A673 (cell line): Measurements from ENCODE around the gene SLC44A1. TPM values are rescaled to one million over a fixed set of nuclear protein-coding genes. Genes with fewer than 3 reads are reported as not detected.

Experiments
- BruUV-seq: library from RNA; stranded (reverse); fragments of 400-500 nt; replicated peaks from 2 replicates; lab custom pipeline; 2021; lab: Mats Ljungman, UMichigan
- CTCF ChIA-PET: fragments of 300-600 bp; sonication (Branson Sonifier 250); formaldehyde crosslinking; loops from one replicate; lab custom pipeline; 2022; ENCODE audit warnings: antibody characterized with exemption; lab: Charles Lee
- POLR2A ChIA-PET: fragments of 300-600 bp; sonication (Branson Sonifier 250); formaldehyde crosslinking; loops from one replicate; lab custom pipeline; 2022; ENCODE audit warnings: antibody characterized with exemption; ENCODE audit not compliant: low non-redundant PET; lab: Charles Lee
- DNase-seq: peaks from one replicate; pipeline ENCODE4 v3.0.0-alpha.2; 2015; ENCODE audit warnings: low spot score
- H3K27ac ChIP-seq: fragments of 200-600 bp; sonication (generic); 2 replicates; pipeline ENCODE4 v1.5.1; 2016; ENCODE audit warnings: mixed run types, low read depth, mild to moderate bottlenecking, mixed read lengths, antibody characterized with exemption, low read length; ENCODE audit not compliant: poor library complexity, severe bottlenecking
- H3K27me3 ChIP-seq: fragments of 200-600 bp; sonication (generic); replicated peaks from 2 replicates; pipeline ENCODE4 v1.6.1; 2017; ENCODE audit warnings: mixed run types, low read depth, mild to moderate bottlenecking, mixed read lengths, antibody characterized with exemption, low read length; ENCODE audit not compliant: insufficient read depth, poor library complexity
- H3K36me3 ChIP-seq: fragments of 200-600 bp; sonication (generic); 2 replicates; pipeline ENCODE4 v1.6.1; 2016; ENCODE audit warnings: mixed run types, mild to moderate bottlenecking, mixed read lengths, antibody characterized with exemption, low read length; ENCODE audit not compliant: insufficient read depth, poor library complexity, severe bottlenecking
- H3K4me1 ChIP-seq: fragments of 200-600 bp; sonication (generic); 2 replicates; pipeline ENCODE4 v1.6.1; 2017; ENCODE audit warnings: mixed run types, mild to moderate bottlenecking, mixed read lengths, antibody characterized with exemption, low read length; ENCODE audit not compliant: insufficient read depth, poor library complexity, severe bottlenecking
- H3K4me3 ChIP-seq: fragments of 200-600 bp; sonication (generic); 2 replicates; pipeline ENCODE4 v1.5.1; 2016; ENCODE audit warnings: low read depth, mixed run types, mild to moderate bottlenecking, mixed read lengths, low read length; ENCODE audit not compliant: poor library complexity, severe bottlenecking
- H3K9me3 ChIP-seq: fragments of 200-600 bp; sonication (generic); 2 replicates; pipeline ENCODE4 v1.6.1; 2016; ENCODE audit warnings: mixed run types, low read depth, mild to moderate bottlenecking, mixed read lengths, antibody characterized with exemption, low read length; ENCODE audit not compliant: poor library complexity, severe bottlenecking
- EZH2 ChIP-seq: fragments of 200-600 bp; sonication (generic); IDR thresholded peaks from 2 replicates; pipeline ENCODE4 v1.6.1; 2017; ENCODE audit warnings: borderline replicate concordance, low read depth, mild to moderate bottlenecking, mixed read lengths, antibody characterized with exemption, low read length; ENCODE audit not compliant: poor library complexity, severe bottlenecking
- intact Hi-C: fragments of 100-400 bp; cut with micrococcal nuclease; formaldehyde crosslinking; loops from one replicate; pipeline ENCODE4 v1.10.0; 2022; ENCODE audit not compliant: unreplicated experiment
- total RNA-seq: library from RNA; stranded (reverse); gene quantifications from 2 replicates; pipeline ENCODE4 v1.2.3, GENCODE V29; 2021
- TF ChIP-seq, protein P1 (sequence below): fragments of 300-800, 200-600 bp; sonication (generic); conservative IDR thresholded peaks from 2 replicates; pipeline ENCODE4 v1.5.1; 2017; ENCODE audit warnings: low read depth, mild to moderate bottlenecking, antibody characterized with exemption, low read length, moderate library complexity, mixed read lengths

Gene SLC44A1
- total RNA-seq, 1 experiment from 2014 or later, result 11.9 TPM

DNA sequence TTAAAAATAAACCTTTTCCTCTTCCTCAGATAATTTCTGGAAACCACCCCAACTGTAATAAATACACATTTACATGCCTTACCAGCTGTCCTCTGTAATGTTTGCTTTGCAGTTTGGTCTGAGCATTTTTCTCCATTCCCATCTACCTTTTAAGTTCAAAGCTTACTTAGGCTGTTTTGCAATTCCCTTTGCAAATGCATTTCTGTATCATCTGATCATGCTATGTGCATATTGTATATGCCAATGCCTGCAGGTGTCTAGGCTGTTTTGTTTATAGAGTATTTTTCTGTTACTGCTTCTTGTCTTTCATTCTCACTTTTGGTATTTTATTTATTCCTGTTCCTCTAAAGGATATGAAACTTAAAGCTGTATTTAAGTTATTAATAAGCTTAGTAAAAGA lies 86.3 kb downstream of the SLC44A1 start:
- TF ChIP-seq, protein P1, sequence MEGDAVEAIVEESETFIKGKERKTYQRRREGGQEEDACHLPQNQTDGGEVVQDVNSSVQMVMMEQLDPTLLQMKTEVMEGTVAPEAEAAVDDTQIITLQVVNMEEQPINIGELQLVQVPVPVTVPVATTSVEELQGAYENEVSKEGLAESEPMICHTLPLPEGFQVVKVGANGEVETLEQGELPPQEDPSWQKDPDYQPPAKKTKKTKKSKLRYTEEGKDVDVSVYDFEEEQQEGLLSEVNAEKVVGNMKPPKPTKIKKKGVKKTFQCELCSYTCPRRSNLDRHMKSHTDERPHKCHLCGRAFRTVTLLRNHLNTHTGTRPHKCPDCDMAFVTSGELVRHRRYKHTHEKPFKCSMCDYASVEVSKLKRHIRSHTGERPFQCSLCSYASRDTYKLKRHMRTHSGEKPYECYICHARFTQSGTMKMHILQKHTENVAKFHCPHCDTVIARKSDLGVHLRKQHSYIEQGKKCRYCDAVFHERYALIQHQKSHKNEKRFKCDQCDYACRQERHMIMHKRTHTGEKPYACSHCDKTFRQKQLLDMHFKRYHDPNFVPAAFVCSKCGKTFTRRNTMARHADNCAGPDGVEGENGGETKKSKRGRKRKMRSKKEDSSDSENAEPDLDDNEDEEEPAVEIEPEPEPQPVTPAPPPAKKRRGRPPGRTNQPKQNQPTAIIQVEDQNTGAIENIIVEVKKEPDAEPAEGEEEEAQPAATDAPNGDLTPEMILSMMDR, result no peak
- TF ChIP-seq EZH2, result no peak
- no peaks in the 10 kb centered on the region for H3K36me3 ChIP-seq
- BruUV-seq, result no TSS peak
- H3K9me3 ChIP-seq, result no peaks in the 10 kb centered on the region
- H3K4me3 ChIP-seq, result no peak overlapping the region
- H3K4me1 ChIP-seq, result no peaks in the 10 kb centered on the region
- CTCF ChIA-PET, result no interaction called here
- intact Hi-C loops, result no loop called here
- POLR2A ChIA-PET, result no interaction called here
- no peaks in the 10 kb centered on the region for H3K27me3 ChIP-seq
- DNase-seq, result no peak
- H3K27ac ChIP-seq, result no peak overlapping the region

DNA sequence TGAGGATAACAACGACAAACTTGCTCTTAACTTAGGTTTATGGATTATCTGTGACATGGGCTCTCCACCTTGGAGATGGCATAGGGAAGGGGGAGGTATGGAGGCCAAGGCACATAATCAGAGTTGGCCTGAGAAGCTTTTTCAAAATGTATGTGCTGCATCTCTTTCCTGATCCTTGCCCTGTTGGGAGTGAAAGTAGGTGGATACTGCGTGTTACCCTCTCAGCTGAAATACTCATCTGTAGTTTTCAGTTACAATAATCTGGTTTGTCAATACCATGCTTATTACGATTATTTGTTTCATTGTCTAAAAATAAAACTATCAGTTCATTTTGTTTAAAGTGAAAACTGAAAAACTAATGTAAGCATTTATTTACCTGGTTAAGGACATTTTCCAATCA lies 86.7 kb downstream of the SLC44A1 start:
- intact Hi-C loops, result no loop called here
- POLR2A ChIA-PET, result no interaction called here
- H3K9me3 ChIP-seq, result no peaks in the 10 kb centered on the region
- DNase-seq, result no peak
- no peaks in the 10 kb centered on the region for H3K27me3 ChIP-seq
- CTCF ChIA-PET, result no interaction called here
- TF ChIP-seq, protein P1, result no peak
- TF ChIP-seq EZH2, result no peak
- H3K4me3 ChIP-seq, result no peak overlapping the region
- H3K27ac ChIP-seq, result no peak overlapping the region
- no TSS peak for BruUV-seq
- no peaks in the 10 kb centered on the region for H3K36me3 ChIP-seq
- no peaks in the 10 kb centered on the region for H3K4me1 ChIP-seq

DNA sequence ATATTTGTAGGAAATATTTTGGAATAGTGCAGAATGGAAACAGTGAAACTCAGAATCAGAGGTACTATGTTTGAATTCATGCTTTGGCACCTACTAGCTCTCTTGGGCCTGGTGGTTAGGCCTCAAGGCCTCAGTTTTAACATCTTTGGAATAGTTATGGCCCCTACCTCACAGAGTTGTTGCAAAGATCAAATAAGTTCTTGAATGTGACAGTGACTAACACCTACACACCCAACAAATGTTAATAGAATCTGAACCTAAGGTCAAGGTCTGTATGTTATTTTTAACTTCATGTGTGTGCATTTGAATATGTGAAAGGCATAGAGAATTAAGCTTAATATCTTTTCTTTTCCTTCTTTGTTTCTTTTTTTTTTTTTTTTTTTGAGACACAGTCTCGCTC lies 87.3 kb downstream of the SLC44A1 start:
- ChIA-PET CTCF (no interaction called here), POLR2A (no interaction called here)
- Histone ChIP-seq H3K9me3 (no peaks in the 10 kb centered on the region), H3K36me3 (no peaks in the 10 kb centered on the region), H3K4me1 (no peaks in the 10 kb centered on the region), H3K4me3 (no peak overlapping the region), H3K27me3 (no peaks in the 10 kb centered on the region), H3K27ac (no peak overlapping the region)
- DNase-seq, result no peak
- BruUV-seq, result no TSS peak
- TF ChIP-seq, protein P1, result no peak
- TF ChIP-seq EZH2, result no peak
- intact Hi-C loops, result no loop called here
